Uterus (tissue), 4 donors: ENCODE measurements around the gene GTSE1. TPM values are rescaled to one million over a fixed set of nuclear protein-coding genes. Genes with fewer than 3 reads are reported as not detected.

Experiments
- DNase-seq, 2 donors: peaks; one replicate each; pipeline ENCODE4 v3.0.0-alpha.2; 2019 to 2020
- H3K27ac ChIP-seq, 2 donors: fragments of 200-600 bp; sonication (generic); 1 replicate in 1 of 2; 2 replicates in 1 of 2; pipeline ENCODE4 v1.5.1; 2016 to 2018
- H3K27me3 ChIP-seq, 2 donors: fragments of 200-600 bp; sonication (generic); one replicate each; pipeline ENCODE4 v1.5.1; 2018 to 2019; ENCODE audit warnings: control low read depth in 1 of 2
- H3K36me3 ChIP-seq, 2 donors: fragments of 200-600 bp; sonication (generic); one replicate each; pipeline ENCODE4 v1.5.1; 2019; ENCODE audit warnings: control low read depth in 1 of 2
- H3K4me1 ChIP-seq, 2 donors: fragments of 200-600 bp; sonication (generic); one replicate each; pipeline ENCODE4 v1.5.1; 2018 to 2019; ENCODE audit warnings: control low read depth in 1 of 2
- H3K4me3 ChIP-seq, 2 donors: fragments of 200-600 bp; sonication (generic); 1 replicate in 1 of 2; 2 replicates in 1 of 2; pipeline ENCODE4 v1.5.1; 2018 to 2019; ENCODE audit warnings: mild to moderate bottlenecking in 1 of 2
- H3K9me3 ChIP-seq, 2 donors: fragments of 200-600 bp; sonication (generic); one replicate each; pipeline ENCODE4 v1.5.1; 2019; ENCODE audit warnings: control low read depth in 1 of 2
- CTCF ChIP-seq, 4 experiments: fragments of 200-600 bp in 2 of 4; fragments of 450-650 bp in 2 of 4; sonication (generic) in 2 of 4; IDR thresholded peaks; one replicate each; pipeline ENCODE4 v1.5.1; 2016 to 2019; ENCODE audit warnings: antibody characterized with exemption in 4 of 4, mild to moderate bottlenecking in 2 of 4, moderate library complexity in 1 of 4
- POLR2A ChIP-seq, 2 donors: fragments of 450-650 bp; IDR thresholded peaks; one replicate each; pipeline ENCODE4 v1.6.1; 2016; ENCODE audit warnings: antibody characterized with exemption in 2 of 2, mild to moderate bottlenecking in 1 of 2, moderate library complexity in 1 of 2
- intact Hi-C: fragments of 100-400 bp; cut with DNase I; formaldehyde crosslinking; loops from one replicate; pipeline ENCODE4 v1.15.1; 2023; ENCODE audit warnings: low total_unique reads
- total RNA-seq, 4 donors: library from RNA; depleted of rRNA in 3 of 4; stranded (reverse); fragments of >200 nt in 3 of 4; gene quantifications; one replicate each; pipeline versions ENCODE4 v1.1.0 to v1.2.4, GENCODE V29; 2014 to 2023
- donor health status: DM: yes; HTN: yes; CAD: no.

Gene GTSE1
- total RNA-seq, 4 donors from 2014 or later, result 0.21 to 6.9 TPM; not detected in 2

DNA sequence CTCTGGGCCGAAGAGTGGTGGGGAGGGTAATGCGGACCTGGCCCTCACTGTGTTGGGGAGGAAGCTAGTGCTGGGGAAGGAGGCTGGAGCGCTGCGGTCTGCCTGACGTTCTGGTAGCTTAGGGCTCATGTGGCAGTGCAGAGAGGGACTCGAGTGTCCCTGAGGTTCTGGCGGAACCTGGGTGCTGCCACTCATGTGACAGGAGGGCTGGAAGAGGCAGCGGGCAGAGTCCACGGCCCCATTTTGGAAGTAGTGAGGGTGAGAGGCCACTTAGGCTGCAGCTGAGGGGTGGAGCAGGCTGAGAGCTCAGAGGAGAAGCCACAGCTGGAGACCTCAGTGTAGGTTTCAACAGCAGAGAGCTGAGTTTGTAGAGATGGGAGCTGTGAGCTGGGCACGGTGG is 22.6 kb downstream of the GTSE1 start:
- Histone ChIP-seq H3K27me3 (no peaks in the 10 kb centered on the region), H3K9me3 (no peaks in the 10 kb centered on the region), H3K27ac (no peak overlapping the region), H3K4me3 (no peak overlapping the region), H3K36me3 (no peaks in the 10 kb centered on the region), H3K4me1 (no peaks in the 10 kb centered on the region)
- DNase-seq, result no peak
- TF ChIP-seq CTCF (IDR thresholded peaks at IDR 0.05), result no peak
- TF ChIP-seq POLR2A (IDR thresholded peaks at IDR 0.05), result no peak
- intact Hi-C loops, result no loop called here

DNA sequence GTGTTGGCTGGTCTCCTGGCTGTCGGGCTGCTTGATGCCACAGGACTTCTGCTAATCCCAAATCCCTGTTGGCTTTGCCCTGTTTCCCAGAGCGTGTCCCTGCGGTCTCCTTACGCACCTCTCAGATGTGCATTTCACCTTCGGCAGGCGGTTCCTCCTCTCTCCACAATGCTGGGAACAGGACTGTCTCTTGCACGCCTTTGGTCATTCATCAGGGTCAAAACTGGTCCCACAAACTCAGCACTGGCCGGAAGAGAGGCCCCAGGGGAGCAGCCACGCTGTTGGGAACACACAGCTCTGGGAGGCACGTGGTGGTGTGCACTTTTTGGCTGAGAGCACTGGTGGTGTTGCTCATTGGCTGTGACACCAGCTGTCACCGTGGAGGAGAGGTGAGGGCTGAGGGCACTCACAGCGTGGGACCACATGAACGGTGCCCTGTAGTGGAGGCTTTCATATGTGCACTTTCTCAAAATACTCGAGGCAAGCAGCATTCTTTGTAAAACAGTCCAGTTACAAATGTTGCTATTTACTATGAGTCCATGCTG is 23.6 kb downstream of the GTSE1 start:
- Histone ChIP-seq H3K4me1 (no peaks in the 10 kb centered on the region), H3K27me3 (no peaks in the 10 kb centered on the region), H3K36me3 (no peaks in the 10 kb centered on the region), H3K27ac (no peak overlapping the region), H3K4me3 (no peak overlapping the region), H3K9me3 (no peaks in the 10 kb centered on the region)
- no peak for DNase-seq
- intact Hi-C loops, result loop anchor here (10.0 kb wide), 1 partner anchor 325 kb away; no protein-coding TSS in a partner anchor
- TF ChIP-seq CTCF (IDR thresholded peaks at IDR 0.05) (no peak), POLR2A (IDR thresholded peaks at IDR 0.05) (no peak)

DNA sequence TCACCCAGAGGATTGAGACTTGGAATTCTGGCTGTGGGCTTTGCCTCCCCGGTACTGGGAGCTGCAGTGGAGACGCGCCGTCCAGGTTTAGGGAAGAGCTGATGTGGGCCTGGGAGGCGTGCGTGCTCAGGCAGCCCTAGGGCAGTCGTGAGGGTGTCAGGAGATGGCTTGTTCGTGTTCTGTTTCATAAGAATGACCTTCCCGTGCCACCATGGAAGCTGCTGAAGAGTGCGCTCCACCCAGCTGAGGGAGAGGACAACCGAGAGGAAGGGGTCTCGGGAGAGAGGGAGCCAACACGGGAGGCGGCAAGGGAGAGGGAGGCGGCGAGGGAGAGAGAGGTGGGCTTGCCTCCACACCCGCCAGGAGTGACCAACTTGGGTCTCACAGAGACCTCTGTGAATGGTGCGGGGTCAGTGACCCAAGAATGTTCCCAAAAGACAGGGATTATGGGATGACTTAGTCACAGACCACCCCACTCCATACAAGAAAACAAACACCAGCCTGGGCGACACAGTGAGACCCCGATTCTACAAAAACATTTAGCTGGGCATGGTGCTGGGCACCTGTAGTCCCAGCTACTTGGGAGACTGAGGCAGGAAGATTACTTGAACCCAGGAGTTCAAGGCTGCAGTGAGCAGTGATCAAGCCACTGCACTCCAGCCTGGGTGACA is 24.2 kb downstream of the GTSE1 start:
- no peak for TF ChIP-seq POLR2A (IDR thresholded peaks at IDR 0.05)
- no peak for TF ChIP-seq CTCF (IDR thresholded peaks at IDR 0.05)
- DNase-seq, result no peak
- intact Hi-C loops, result loop anchor here (10.0 kb wide), 1 partner anchor 326 kb away; no protein-coding TSS in a partner anchor
- Histone ChIP-seq H3K4me3 (no peak overlapping the region), H3K27me3 (no peaks in the 10 kb centered on the region), H3K27ac (no peak overlapping the region), H3K4me1 (no peaks in the 10 kb centered on the region), H3K9me3 (no peaks in the 10 kb centered on the region), H3K36me3 (no peaks in the 10 kb centered on the region)

DNA sequence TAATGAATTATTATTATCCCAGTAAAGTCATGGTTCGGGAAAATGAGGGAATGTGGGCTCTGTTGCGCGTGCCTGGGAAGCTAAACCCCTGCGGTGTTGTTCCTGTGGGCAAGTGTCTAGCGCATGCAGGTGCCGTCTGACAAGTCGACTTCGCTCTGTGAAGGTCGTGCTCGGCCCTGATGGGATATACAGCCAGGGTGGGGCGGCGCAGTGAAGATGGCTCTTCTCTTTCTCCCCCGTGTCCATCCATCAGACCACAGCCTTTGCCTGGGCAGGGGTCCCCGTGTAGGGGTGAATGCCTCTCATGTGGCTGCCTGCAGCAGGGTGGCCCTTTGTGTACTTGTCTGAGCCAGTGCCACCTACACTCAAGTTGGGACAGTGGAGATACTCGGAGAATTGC is 26.0 kb downstream of the GTSE1 start:
- intact Hi-C loops, result loop anchor here (10.0 kb wide), 1 partner anchor 328 kb away; no protein-coding TSS in a partner anchor

More for the DNA sequence above, 26.0 kb downstream of the GTSE1 start:
- Histone ChIP-seq H3K36me3 (no peaks in the 10 kb centered on the region), H3K9me3 (no peaks in the 10 kb centered on the region), H3K4me1 (no peaks in the 10 kb centered on the region), H3K27me3 (no peaks in the 10 kb centered on the region), H3K4me3 (no peak overlapping the region), H3K27ac (no peak overlapping the region)
- DNase-seq, result no peak
- TF ChIP-seq CTCF (IDR thresholded peaks at IDR 0.05), result no peak
